H1 (cell line): ENCODE measurements around the gene IL1RAPL1. TPM values are rescaled to one million over a fixed set of nuclear protein-coding genes. Genes with fewer than 3 reads are reported as not detected.

Experiments used
- CTCF ChIA-PET: fragments of 300-600 bp; sonication (Branson Sonifier 250); formaldehyde crosslinking; loops from one replicate; lab custom pipeline; 2021; ENCODE audit not compliant: partially characterized antibody; lab: Charles Lee
- POLR2A ChIA-PET: fragments of 300-600 bp; sonication (Branson Sonifier 250); formaldehyde crosslinking; loops from one replicate; lab custom pipeline; 2021; ENCODE audit warnings: inconsistent platforms; ENCODE audit not compliant: partially characterized antibody; lab: Charles Lee
- DNase-seq, 2 experiments: peaks; one replicate each; pipeline versions ENCODE4 v3.0.0 to v3.0.0-alpha.2; 2010 to 2022; ENCODE audit warnings: low spot score in 2 of 2, low read depth in 1 of 2, mixed read lengths in 1 of 2
- FAIRE-seq: peaks from 2 replicates; lab custom pipeline; 2011; peaks lifted over from hg19 to GRCh38; lab: Jason Lieb, UNC
- H2AFZ ChIP-seq: 2 replicates; pipeline ENCODE4 v1.8.1; 2012; ENCODE audit warnings: low read length, inconsistent platforms
- H2AK5ac ChIP-seq: 2 replicates; pipeline ENCODE4 v1.6.1; 2013; ENCODE audit warnings: low read depth, low read length
- H2BK120ac ChIP-seq: replicated peaks from 2 replicates; pipeline ENCODE3; 2013; ENCODE audit warnings: low read depth, low read length, inconsistent platforms
- H2BK12ac ChIP-seq: 2 replicates; pipeline ENCODE4 v1.6.1; 2013; ENCODE audit warnings: low read depth, low read length
- H2BK15ac ChIP-seq: 2 replicates; pipeline ENCODE4 v1.6.1; 2013; ENCODE audit warnings: low read length
- H2BK20ac ChIP-seq: 2 replicates; pipeline ENCODE4 v1.6.1; 2013; ENCODE audit warnings: low read length
- H2BK5ac ChIP-seq: 2 replicates; pipeline ENCODE4 v1.6.1; 2013; ENCODE audit warnings: low read depth, low read length
- H3K14ac ChIP-seq: 2 replicates; pipeline ENCODE4 v1.6.1; 2013; ENCODE audit warnings: inconsistent platforms; ENCODE audit not compliant: insufficient read length
- H3K18ac ChIP-seq: 2 replicates; pipeline ENCODE4 v1.6.1; 2013; ENCODE audit warnings: low read length; ENCODE audit errors: extremely low read depth
- H3K23ac ChIP-seq: 2 replicates; pipeline ENCODE4 v1.6.1; 2013; ENCODE audit warnings: inconsistent platforms; ENCODE audit not compliant: insufficient read length
- H3K23me2 ChIP-seq: 2 replicates; pipeline ENCODE4 v1.6.1; 2013; ENCODE audit warnings: low read depth, low read length
- H3K27ac ChIP-seq: 2 replicates; pipeline ENCODE4 v1.6.1; 2011; ENCODE audit warnings: low read depth, low read length, inconsistent platforms
- H3K27me3 ChIP-seq, 4 experiments: replicated peaks in 1 of 4; 1 replicate in 1 of 4; 2 replicates in 3 of 4; pipeline versions ENCODE4 v1.6.1 to v1.8.1; 2011 to 2013; ENCODE audit warnings: low read length in 3 of 4, mild to moderate bottlenecking in 3 of 4, inconsistent platforms in 2 of 4, mixed read lengths in 2 of 4, moderate library complexity in 1 of 4; ENCODE audit not compliant: control insufficient read depth in 3 of 4, insufficient read depth in 3 of 4; ENCODE audit errors: extremely low read depth in 1 of 4
- H3K36me3 ChIP-seq, 4 experiments: 2 replicates each; pipeline versions ENCODE4 v1.6.1 to v1.8.1; 2011 to 2013; ENCODE audit warnings: mild to moderate bottlenecking in 4 of 4, low read length in 3 of 4, moderate library complexity in 2 of 4, control low read depth in 1 of 4, inconsistent platforms in 1 of 4; ENCODE audit not compliant: insufficient read depth in 4 of 4, control insufficient read depth in 2 of 4
- H3K4ac ChIP-seq: replicated peaks from 2 replicates; pipeline ENCODE3; 2013; ENCODE audit warnings: low read length, low read depth, mixed read lengths, inconsistent platforms; ENCODE audit not compliant: insufficient read length
- H3K4me1 ChIP-seq, 4 experiments: replicated peaks in 1 of 4; 1 replicate in 1 of 4; 2 replicates in 3 of 4; pipeline versions ENCODE4 v1.6.1 to v1.8.1; 2011 to 2013; ENCODE audit warnings: low read length in 3 of 4, inconsistent platforms in 2 of 4, mixed read lengths in 1 of 4; ENCODE audit not compliant: insufficient read depth in 4 of 4, control insufficient read depth in 3 of 4
- H3K4me2 ChIP-seq, 2 experiments: 2 replicates each; pipeline versions ENCODE4 v1.6.1 to v1.8.1; 2011 to 2013; ENCODE audit warnings: low read depth in 2 of 2, low read length in 2 of 2, control low read depth in 1 of 2, inconsistent platforms in 1 of 2, mild to moderate bottlenecking in 1 of 2; ENCODE audit not compliant: insufficient read depth in 1 of 2
- H3K4me3 ChIP-seq, 4 experiments: fragments of 200-600, 300-600 bp in 1 of 4; sonication (generic), shearing (Covaris generic), sonication (Bioruptor Twin) in 1 of 4; 2 replicates each; pipeline versions ENCODE4 v1.5.1 to v1.8.1; 2011 to 2016; ENCODE audit warnings: low read length in 4 of 4, low read depth in 3 of 4, control low read depth in 2 of 4, inconsistent platforms in 2 of 4, mild to moderate bottlenecking in 2 of 4, mixed read lengths in 1 of 4, moderate library complexity in 1 of 4; ENCODE audit not compliant: insufficient read depth in 2 of 4; ENCODE audit errors: extremely low read depth in 1 of 4
- H3K56ac ChIP-seq: replicated peaks from 2 replicates; pipeline ENCODE3; 2013; ENCODE audit warnings: low read depth, mild to moderate bottlenecking, mixed read lengths, low read length, inconsistent platforms; ENCODE audit not compliant: insufficient read length
- H3K79me1 ChIP-seq: 2 replicates; pipeline ENCODE4 v1.6.1; 2013; ENCODE audit warnings: low read depth, low read length, control low read depth
- H3K79me2 ChIP-seq, 2 experiments: 2 replicates each; pipeline versions ENCODE4 v1.6.1 to v1.8.1; 2012 to 2013; ENCODE audit warnings: low read length in 2 of 2, mild to moderate bottlenecking in 2 of 2, inconsistent platforms in 1 of 2; ENCODE audit not compliant: insufficient read depth in 2 of 2, control insufficient read depth in 1 of 2
- H3K9ac ChIP-seq, 4 experiments: replicated peaks in 1 of 4; 1 replicate in 1 of 4; 2 replicates in 3 of 4; pipeline versions ENCODE4 v1.6.1 to v1.8.1; 2011 to 2013; ENCODE audit warnings: low read depth in 3 of 4, low read length in 3 of 4, control low read depth in 2 of 4, mild to moderate bottlenecking in 2 of 4, moderate library complexity in 2 of 4, inconsistent platforms in 1 of 4; ENCODE audit errors: extremely low read depth in 1 of 4
- H3K9me3 ChIP-seq, 2 experiments: 2 replicates each; pipeline versions ENCODE4 v1.6.1 to v1.8.1; 2012 to 2013; ENCODE audit warnings: mild to moderate bottlenecking in 2 of 2, moderate library complexity in 2 of 2, control low read depth in 1 of 2, inconsistent platforms in 1 of 2, low read depth in 1 of 2, low read length in 1 of 2, mixed read lengths in 1 of 2; ENCODE audit not compliant: insufficient read depth in 2 of 2
- H4K20me1 ChIP-seq, 2 experiments: replicated peaks in 1 of 2; 2 replicates each; pipeline versions ENCODE3 to v1.8.1; 2011 to 2013; ENCODE audit warnings: inconsistent platforms in 2 of 2, low read length in 2 of 2, mild to moderate bottlenecking in 1 of 2; ENCODE audit not compliant: insufficient read depth in 2 of 2, control insufficient read depth in 1 of 2
- H4K5ac ChIP-seq: 2 replicates; pipeline ENCODE4 v1.6.1; 2013; ENCODE audit warnings: low read length, low read depth, mixed read lengths, inconsistent platforms; ENCODE audit not compliant: insufficient read length
- H4K8ac ChIP-seq: 2 replicates; pipeline ENCODE4 v1.8.0; 2013; ENCODE audit warnings: mild to moderate bottlenecking, moderate library complexity, low read length, inconsistent platforms; ENCODE audit not compliant: insufficient read depth; ENCODE audit errors: extremely low read depth
- H4K91ac ChIP-seq: replicated peaks from 2 replicates; pipeline ENCODE3; 2013; ENCODE audit warnings: low read length, mixed read lengths, inconsistent platforms; ENCODE audit not compliant: insufficient read length
- BACH1 ChIP-seq: IDR thresholded peaks from 2 replicates; pipeline ENCODE4 v1.6.1; 2012; ENCODE audit warnings: low read length, improper control_type of control experiment
- BRCA1 ChIP-seq: IDR thresholded peaks from 2 replicates; pipeline ENCODE4 v1.6.1; 2012; ENCODE audit warnings: low read depth, low read length, improper control_type of control experiment
- CEBPB ChIP-seq: IDR thresholded peaks from 2 replicates; pipeline ENCODE4 v1.6.1; 2012; ENCODE audit warnings: low read depth, low read length
- CTBP2 ChIP-seq: IDR thresholded peaks from 2 replicates; pipeline ENCODE4 v1.7.0; 2011; ENCODE audit warnings: borderline replicate concordance, mild to moderate bottlenecking, moderate library complexity, mixed read lengths, low read length; ENCODE audit not compliant: insufficient read depth, insufficient read length
- FOSL1 ChIP-seq: IDR thresholded peaks from 2 replicates; pipeline ENCODE4 v1.6.1; 2011; ENCODE audit warnings: mild to moderate bottlenecking, low read depth, low read length, moderate library complexity; ENCODE audit not compliant: insufficient read depth
- GABPA ChIP-seq: IDR thresholded peaks from 2 replicates; pipeline ENCODE4 v1.6.1; 2011; ENCODE audit warnings: mild to moderate bottlenecking, low read length, moderate library complexity, borderline replicate concordance; ENCODE audit not compliant: insufficient read depth
- KDM4A ChIP-seq: IDR thresholded peaks from one replicate; pipeline ENCODE4 v1.7.1; 2012; ENCODE audit warnings: low read depth, mild to moderate bottlenecking, moderate library complexity, low read length, inconsistent platforms; ENCODE audit not compliant: severe bottlenecking
- MAFK ChIP-seq: IDR thresholded peaks from 2 replicates; pipeline ENCODE4 v1.6.1; 2012; ENCODE audit warnings: low read depth, mild to moderate bottlenecking, improper control_type of control experiment, low read length
- PHF8 ChIP-seq: fragments of 200-600 bp; sonication (generic); conservative IDR thresholded peaks from 2 replicates; pipeline ENCODE4 v1.7.1; 2012; ENCODE audit warnings: low read depth, mild to moderate bottlenecking, inconsistent platforms, low read length, moderate library complexity
- RFX5 ChIP-seq: IDR thresholded peaks from 2 replicates; pipeline ENCODE4 v1.6.1; 2011; ENCODE audit warnings: low read depth, low read length, improper control_type of control experiment, borderline replicate concordance
- RNF2 ChIP-seq: fragments of 200-900, 300-1000 bp; sonication (generic); IDR thresholded peaks from 2 replicates; pipeline ENCODE4 v1.7.1; 2016; ENCODE audit warnings: borderline replicate concordance, low read depth, mild to moderate bottlenecking, antibody characterized with exemption, low read length; ENCODE audit not compliant: poor library complexity, severe bottlenecking; ENCODE audit errors: missing control alignments
- SRF ChIP-seq: IDR thresholded peaks from 2 replicates; pipeline ENCODE4 v1.6.1; 2011; ENCODE audit warnings: mild to moderate bottlenecking, low read depth, low read length, moderate library complexity
- TBP ChIP-seq: IDR thresholded peaks from 2 replicates; pipeline ENCODE4 v1.6.1; 2011; ENCODE audit warnings: low read depth, low read length, improper control_type of control experiment
- YY1 ChIP-seq: IDR thresholded peaks from 2 replicates; pipeline ENCODE4 v1.6.1; 2011; ENCODE audit warnings: low read depth, mild to moderate bottlenecking, low read length
- WGBS, 2 experiments: shearing (Covaris generic) in 1 of 2; methylation state at CpG; one replicate each; pipeline versions ENCODE4 v1.1.6 to v1.1.7; 2013 to 2015; ENCODE audit warnings: low lambda C conversion rate in 2 of 2, mixed read lengths in 2 of 2, inconsistent platforms in 1 of 2, low coverage in 1 of 2, missing lambda C conversion rate in 1 of 2; ENCODE audit not compliant: insufficient replicate concordance in 2 of 2, insufficient coverage in 1 of 2, insufficient read length in 1 of 2; ENCODE audit errors: extremely low coverage in 1 of 2, missing lambda C conversion rate in 1 of 2; 5-methylcytosine and 5-hydroxymethylcytosine counted together
- polyA plus RNA-seq, 7 experiments: library from polyadenylated mRNA; depleted of rRNA in 3 of 7; stranded (reverse) in 5 of 7; unstranded in 2 of 7; fragments of >200 nt in 5 of 7; fragments of 200-250 nt in 2 of 7; gene quantifications; 1 replicate in 5 of 7; 2 replicates in 1 of 7; 4 replicates in 1 of 7; pipeline versions ENCODE4 v1.2.1 to v1.2.3, GENCODE V29; 2011 to 2013; ENCODE audit warnings: missing spikeins in 2 of 7, mixed read lengths in 2 of 7
- total RNA-seq: library from RNA; stranded (reverse); fragmentation: NEBNext Ultra II Directional; extraction: Animal tissue kit (Norgen Biotek cat#: 25700); gene quantifications from 2 replicates; pipeline ENCODE4 v1.2.1, GENCODE V29; 2021

IL1RAPL1 gene
- total and polyA plus RNA-seq, 2 of the 8 experiments (the other 6 are each of a cell fraction or from before 2014, with no cell fraction given): 0.11 to 0.35 TPM

DNA sequence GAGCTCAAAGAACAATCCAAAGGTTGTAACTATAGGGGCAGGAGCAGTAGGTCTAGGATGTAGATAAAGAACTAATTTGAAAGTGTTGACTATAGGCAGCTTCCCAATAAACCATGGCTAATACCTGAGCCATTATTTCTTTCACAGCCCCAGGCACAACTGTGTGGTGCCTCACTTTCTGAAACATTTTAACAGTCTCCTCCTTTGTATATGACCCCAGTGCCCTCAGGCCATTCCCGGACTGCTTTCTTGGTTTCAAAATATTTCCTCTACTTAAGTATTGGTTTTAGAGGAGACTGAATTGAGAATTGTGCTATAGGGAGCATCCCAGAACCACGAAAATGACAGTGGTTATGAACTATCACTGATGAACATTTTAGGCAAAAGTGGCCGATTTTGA lies 728.7 kb downstream of the IL1RAPL1 start:
- Histone ChIP-seq H2AFZ (no peak overlapping the region), H3K4me1 (0 out of 7 replicates have a peak, but pooled peaks cover 0 to 3% (median 0%) of the 10 kb centered on the region in 4 experiments), H3K23ac (no peak overlapping the region), H3K9ac (no peak overlapping the region), H4K5ac (no peak overlapping the region), H2BK5ac (no peak overlapping the region), H4K91ac (no peak overlapping the region), H3K4me2 (no peak overlapping the region), H2BK20ac (no peak overlapping the region), H2BK15ac (no peak overlapping the region), H4K20me1 (no peaks in the 10 kb centered on the region), H3K14ac (no peak overlapping the region), H3K56ac (no peak overlapping the region), H3K79me2 (no peaks in the 10 kb centered on the region), H3K36me3 (no peaks in the 10 kb centered on the region), H2BK120ac (no peak overlapping the region), H2AK5ac (no peak overlapping the region), H2BK12ac (no peak overlapping the region), H3K27ac (no peak overlapping the region), H3K4me3 (no peak overlapping the region), H3K9me3 (no peaks in the 10 kb centered on the region), H3K18ac (no peak overlapping the region), H3K79me1 (no peaks in the 10 kb centered on the region), H3K27me3 (no peaks in the 10 kb centered on the region), H3K23me2 (no peaks in the 10 kb centered on the region), H3K4ac (no peak overlapping the region), H4K8ac (no peak overlapping the region)
- POLR2A ChIA-PET: no interaction called here
- WGBS, 2 experiments: 92% methylated on average over 2 of the region's 3 CpGs; no CpG with 5 or more reads in 1 of the 2 experiments
- CTCF ChIA-PET: no interaction called here
- DNase-seq (no peak), FAIRE-seq (no peak)
- TF ChIP-seq CTBP2: no peak
- no peak for TF ChIP-seq RNF2
- TF ChIP-seq PHF8: no peak
- TF ChIP-seq GABPA: no peak
- TF ChIP-seq TBP: no peak
- no peak for TF ChIP-seq RFX5
- no peak for TF ChIP-seq BACH1
- no peak for TF ChIP-seq FOSL1
- no peak for TF ChIP-seq MAFK
- TF ChIP-seq BRCA1: no peak
- TF ChIP-seq YY1: no peak
- no peak for TF ChIP-seq SRF
- no peak for TF ChIP-seq KDM4A
- TF ChIP-seq CEBPB: no peak
